Panc1 (cell line): ENCODE measurements around the gene ZNF680. TPM values are rescaled to one million over a fixed set of nuclear protein-coding genes. Genes with fewer than 3 reads are reported as not detected.
"Not testable (repeated sequence)": the region's sequence is repeated elsewhere in the genome, so short reads cannot be mapped to it uniquely, and the experiment has no call there.

Source experiments
- ATAC-seq: fragments of 200-7000 bp; cut with Tn5 transposase; 2 replicates; pipeline ENCODE4 v1.9.1; 2020; ENCODE audit warnings: mild to moderate bottlenecking, moderate library complexity
- BruUV-seq: library from RNA; stranded (reverse); fragments of 400-500 nt; replicated peaks from 2 replicates; lab custom pipeline; 2021; lab: Mats Ljungman, UMichigan
- CTCF ChIA-PET: fragments of 300-600 bp; sonication (Branson Sonifier 250); formaldehyde crosslinking; loops from one replicate; lab custom pipeline; 2022; ENCODE audit warnings: antibody characterized with exemption; lab: Charles Lee
- POLR2A ChIA-PET: fragments of 300-600 bp; sonication (Branson Sonifier 250); formaldehyde crosslinking; loops from one replicate; lab custom pipeline; 2022; ENCODE audit warnings: antibody characterized with exemption; lab: Charles Lee
- DNase-seq: peaks from one replicate; pipeline ENCODE4 v3.0.0-alpha.2; 2010; ENCODE audit warnings: low read depth, low spot score
- H3K27ac ChIP-seq: 2 replicates; pipeline ENCODE4 v1.5.1; 2011; ENCODE audit warnings: mild to moderate bottlenecking, low read length, inconsistent platforms
- H3K27me3 ChIP-seq: fragments of 200-500 bp; sonication (Bioruptor generic); 2 replicates; pipeline ENCODE4 v1.6.0; 2014; ENCODE audit warnings: low read length, inconsistent platforms; ENCODE audit not compliant: control insufficient read depth, insufficient read depth
- H3K36me3 ChIP-seq: fragments of 200-500 bp; sonication (Bioruptor generic); 2 replicates; pipeline ENCODE4 v1.5.1; 2014; ENCODE audit warnings: inconsistent platforms, mild to moderate bottlenecking, low read length, moderate library complexity; ENCODE audit not compliant: control insufficient read depth, insufficient read depth
- H3K4me1 ChIP-seq: 2 replicates; pipeline ENCODE4 v1.5.1; 2011; ENCODE audit warnings: inconsistent platforms, mild to moderate bottlenecking, low read length, moderate library complexity; ENCODE audit not compliant: control insufficient read depth, insufficient read depth
- H3K4me3 ChIP-seq, 2 experiments: 2 replicates each; pipeline ENCODE4 v1.5.1; 2011 to 2012; ENCODE audit warnings: low read depth in 2 of 2, low read length in 2 of 2, mild to moderate bottlenecking in 2 of 2, inconsistent platforms in 1 of 2, moderate library complexity in 1 of 2
- H3K9me3 ChIP-seq: fragments of 200-500 bp; sonication (Bioruptor generic); 2 replicates; pipeline ENCODE4 v1.5.1; 2014; ENCODE audit warnings: low read depth, mild to moderate bottlenecking, inconsistent platforms, low read length, moderate library complexity; ENCODE audit not compliant: control insufficient read depth, insufficient read depth
- POLR2AphosphoS5 ChIP-seq: IDR thresholded peaks from 2 replicates; pipeline ENCODE4 v1.6.1; 2012; ENCODE audit warnings: mild to moderate bottlenecking, low read depth, low read length, moderate library complexity
- REST ChIP-seq, 2 experiments: IDR thresholded peaks; 2 replicates each; pipeline ENCODE4 v1.6.1; 2011 to 2012; ENCODE audit warnings: low read depth in 2 of 2, control low read depth in 1 of 2, low read length in 1 of 2, mild to moderate bottlenecking in 1 of 2, moderate library complexity in 1 of 2; ENCODE audit not compliant: insufficient read depth in 1 of 2
- SIN3A ChIP-seq: IDR thresholded peaks from 2 replicates; pipeline ENCODE4 v1.6.1; 2012; ENCODE audit warnings: low read depth, mild to moderate bottlenecking, low read length, moderate library complexity, borderline replicate concordance; ENCODE audit not compliant: insufficient read depth
- TCF7L2 ChIP-seq: IDR thresholded peaks from 2 replicates; pipeline ENCODE4 v1.6.1; 2011; ENCODE audit warnings: mild to moderate bottlenecking, low read depth, low read length, inconsistent platforms
- in situ Hi-C: cut with HindIII; loops from 2 replicates; pipeline ENCODE4 v1.10.0; 2016; ENCODE audit warnings: low sequenced_read_pairs, low pct_unique_long_range_greater_than_20kb
- intact Hi-C: fragments of 100-400 bp; cut with micrococcal nuclease; formaldehyde crosslinking; loops from one replicate; pipeline ENCODE4 v1.10.0; 2022; ENCODE audit not compliant: unreplicated experiment
- total RNA-seq: library from RNA; stranded (reverse); gene quantifications from one replicate; pipeline ENCODE4 v1.2.1, GENCODE V29; 2021; ENCODE audit not compliant: unreplicated experiment
- TF ChIP-seq, protein P1 (sequence below): fragments of 450-650 bp; IDR thresholded peaks from 2 replicates; pipeline ENCODE4 v1.5.1; 2017; ENCODE audit warnings: mild to moderate bottlenecking

Gene ZNF680
- total RNA-seq, 1 experiment from 2014 or later: 21.3 TPM

DNA sequence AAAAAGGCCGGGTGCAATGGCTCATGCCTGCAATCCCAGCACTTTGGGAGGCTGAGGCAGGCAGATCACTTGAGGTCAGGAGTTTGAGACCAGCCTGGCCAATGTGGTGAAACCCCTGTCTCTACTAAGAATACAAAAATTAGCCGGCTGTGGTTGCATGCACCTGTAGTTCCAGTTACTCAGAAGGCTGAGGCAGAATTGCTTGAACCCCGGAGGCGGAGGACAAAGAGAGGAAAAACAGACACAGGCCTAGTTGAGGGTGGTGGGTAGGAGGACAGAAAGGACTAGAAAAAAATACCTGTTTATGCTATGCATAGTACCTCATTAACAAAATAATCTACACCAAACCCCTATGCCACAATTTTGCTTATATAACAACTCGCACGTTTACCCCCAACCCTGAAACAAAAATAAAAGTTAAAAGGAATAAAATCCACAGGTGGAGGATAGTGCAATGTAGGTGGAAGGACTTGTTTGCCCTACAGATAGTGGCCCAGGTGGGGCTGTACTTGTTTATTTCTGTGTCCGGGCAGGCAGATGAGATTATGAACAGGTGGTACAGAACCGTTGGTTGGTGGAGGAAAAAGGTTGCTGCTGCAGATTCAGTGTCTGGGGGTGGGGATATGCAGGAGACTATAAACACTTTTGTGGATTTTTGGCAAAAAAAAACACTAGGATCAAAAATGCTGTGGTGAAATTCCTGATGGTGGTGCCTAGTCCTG lies 5.1 kb downstream of the ZNF680 start:
- H3K4me3 ChIP-seq: no peak overlapping the region
- ChIA-PET POLR2A (no interaction called here), CTCF (no interaction called here)
- no peaks in the 10 kb centered on the region; the same call in 1 of the 2 replicates for H3K9me3 ChIP-seq
- peaks cover 23% of the 10 kb centered on the region for H3K4me1 ChIP-seq
- intact Hi-C loops: no loop called here
- in situ Hi-C loops: no loop called here
- DNase-seq (no peak), ATAC-seq (no peak)
- no peaks in the 10 kb centered on the region for H3K27me3 ChIP-seq
- no peaks in the 10 kb centered on the region; the same call in 1 of the 2 replicates for H3K36me3 ChIP-seq
- no peak for TF ChIP-seq TCF7L2
- no peak for TF ChIP-seq SIN3A
- no peak for TF ChIP-seq REST (IDR thresholded peaks at IDR 0.05; ENCODE audit: insufficient read depth in 1 of 2, low read depth in 2 of 2, low read length in 1 of 2)
- TF ChIP-seq POLR2AphosphoS5: no peak
- TF ChIP-seq, protein P1, sequence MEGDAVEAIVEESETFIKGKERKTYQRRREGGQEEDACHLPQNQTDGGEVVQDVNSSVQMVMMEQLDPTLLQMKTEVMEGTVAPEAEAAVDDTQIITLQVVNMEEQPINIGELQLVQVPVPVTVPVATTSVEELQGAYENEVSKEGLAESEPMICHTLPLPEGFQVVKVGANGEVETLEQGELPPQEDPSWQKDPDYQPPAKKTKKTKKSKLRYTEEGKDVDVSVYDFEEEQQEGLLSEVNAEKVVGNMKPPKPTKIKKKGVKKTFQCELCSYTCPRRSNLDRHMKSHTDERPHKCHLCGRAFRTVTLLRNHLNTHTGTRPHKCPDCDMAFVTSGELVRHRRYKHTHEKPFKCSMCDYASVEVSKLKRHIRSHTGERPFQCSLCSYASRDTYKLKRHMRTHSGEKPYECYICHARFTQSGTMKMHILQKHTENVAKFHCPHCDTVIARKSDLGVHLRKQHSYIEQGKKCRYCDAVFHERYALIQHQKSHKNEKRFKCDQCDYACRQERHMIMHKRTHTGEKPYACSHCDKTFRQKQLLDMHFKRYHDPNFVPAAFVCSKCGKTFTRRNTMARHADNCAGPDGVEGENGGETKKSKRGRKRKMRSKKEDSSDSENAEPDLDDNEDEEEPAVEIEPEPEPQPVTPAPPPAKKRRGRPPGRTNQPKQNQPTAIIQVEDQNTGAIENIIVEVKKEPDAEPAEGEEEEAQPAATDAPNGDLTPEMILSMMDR: no peak
- no TSS peak for BruUV-seq
- H3K27ac ChIP-seq: no peak overlapping the region

DNA sequence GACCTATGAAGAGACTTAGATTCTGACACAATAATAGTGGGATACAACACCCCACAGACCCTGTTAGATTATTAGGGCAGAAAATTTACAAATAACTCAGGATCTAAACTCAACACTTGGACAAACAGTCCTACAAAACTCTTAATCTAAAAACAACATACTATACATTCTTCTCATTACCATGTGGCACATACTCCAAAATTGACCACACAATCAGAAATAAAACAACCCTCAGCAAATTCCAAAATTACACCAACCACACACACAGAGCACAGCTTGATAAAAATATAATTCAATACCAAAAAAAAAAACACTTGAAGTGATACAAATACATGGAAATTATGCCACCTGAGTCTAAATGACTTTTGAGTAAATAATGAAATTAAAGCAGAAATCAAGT lies 7.8 kb downstream of the ZNF680 start:
- H3K4me1 ChIP-seq: peaks cover 12% of the 10 kb centered on the region; the same call in 1 of the 2 replicates
- H3K4me3 ChIP-seq: no peak overlapping the region
- H3K36me3 ChIP-seq: no peaks in the 10 kb centered on the region
- in situ Hi-C loops: no loop called here
- no peaks in the 10 kb centered on the region for H3K27me3 ChIP-seq
- no peaks in the 10 kb centered on the region; the same call in 1 of the 2 replicates for H3K9me3 ChIP-seq
- POLR2A ChIA-PET: no interaction called here
- TF ChIP-seq SIN3A (no peak), POLR2AphosphoS5 (no peak), TCF7L2 (no peak), REST (IDR thresholded peaks at IDR 0.05; ENCODE audit: insufficient read depth in 1 of 2, low read depth in 2 of 2, low read length in 1 of 2) (no peak)
- TF ChIP-seq, protein P1: no peak
- ATAC-seq: no peak
- intact Hi-C loops: no loop called here
- no peak overlapping the region for H3K27ac ChIP-seq
- CTCF ChIA-PET: no interaction called here
- no peak for DNase-seq
- BruUV-seq: no TSS peak

- POLR2A ChIA-PET, intact Hi-C loops, CTCF ChIA-PET, H3K27me3 ChIP-seq, ATAC-seq, H3K9me3 ChIP-seq, in situ Hi-C loops, BruUV-seq, H3K27ac ChIP-seq, H3K36me3 ChIP-seq, H3K4me3 ChIP-seq, DNase-seq, H3K4me1 ChIP-seq: not testable (repeated sequence)
Measured at GRCh38 chr7:64554188-64554587, 8.7 kb downstream of the ZNF680 start.
